ENCODE results near the gene SSMEM1. TPM values are rescaled to one million over a fixed set of nuclear protein-coding genes. Genes with fewer than 3 reads are reported as not detected.
"Not testable (repeated sequence)": the region's sequence is repeated elsewhere in the genome, so short reads cannot be mapped to it uniquely, and the experiment has no call there.

Gene SSMEM1
- total RNA-seq, 4 donors from 2014 or later, result not detected

DNA sequence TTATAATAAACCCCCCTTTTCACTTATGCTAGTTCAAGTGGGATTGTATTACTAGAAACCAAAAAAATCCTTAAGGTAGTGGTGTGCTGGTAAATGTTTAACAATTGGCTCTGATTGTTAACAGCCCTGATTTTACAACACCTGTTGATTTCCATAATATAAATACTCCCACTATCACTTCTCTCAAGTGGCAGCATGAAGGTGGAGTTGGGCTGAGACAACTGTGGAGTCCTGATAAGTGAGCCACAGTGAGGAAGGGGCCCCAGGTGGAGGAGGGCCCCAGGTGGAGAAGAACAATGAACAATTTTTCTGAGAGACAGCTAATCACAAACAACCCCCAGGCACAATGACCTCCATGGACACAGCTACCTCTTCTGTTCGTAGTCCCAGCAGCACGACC, 26.4 kb downstream of the SSMEM1 start:
- TF ChIP-seq POLR2A (IDR thresholded peaks at IDR 0.05), result no peak
- TF ChIP-seq, protein P1, sequence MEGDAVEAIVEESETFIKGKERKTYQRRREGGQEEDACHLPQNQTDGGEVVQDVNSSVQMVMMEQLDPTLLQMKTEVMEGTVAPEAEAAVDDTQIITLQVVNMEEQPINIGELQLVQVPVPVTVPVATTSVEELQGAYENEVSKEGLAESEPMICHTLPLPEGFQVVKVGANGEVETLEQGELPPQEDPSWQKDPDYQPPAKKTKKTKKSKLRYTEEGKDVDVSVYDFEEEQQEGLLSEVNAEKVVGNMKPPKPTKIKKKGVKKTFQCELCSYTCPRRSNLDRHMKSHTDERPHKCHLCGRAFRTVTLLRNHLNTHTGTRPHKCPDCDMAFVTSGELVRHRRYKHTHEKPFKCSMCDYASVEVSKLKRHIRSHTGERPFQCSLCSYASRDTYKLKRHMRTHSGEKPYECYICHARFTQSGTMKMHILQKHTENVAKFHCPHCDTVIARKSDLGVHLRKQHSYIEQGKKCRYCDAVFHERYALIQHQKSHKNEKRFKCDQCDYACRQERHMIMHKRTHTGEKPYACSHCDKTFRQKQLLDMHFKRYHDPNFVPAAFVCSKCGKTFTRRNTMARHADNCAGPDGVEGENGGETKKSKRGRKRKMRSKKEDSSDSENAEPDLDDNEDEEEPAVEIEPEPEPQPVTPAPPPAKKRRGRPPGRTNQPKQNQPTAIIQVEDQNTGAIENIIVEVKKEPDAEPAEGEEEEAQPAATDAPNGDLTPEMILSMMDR (IDR thresholded peaks at IDR 0.05), result no peak
- intact Hi-C loops (cut with DNase I), result no loop called here
- DNase-seq, result no peak
- WGBS, 2 donors, result 94 to 100% methylated on average over 2 of the region's 2 CpGs
- Histone ChIP-seq H3K27me3 (no peaks in the 10 kb centered on the region), H3K36me3 (no peaks in the 10 kb centered on the region), H3K27ac (no peak overlapping the region), H3K9me3 (no peaks in the 10 kb centered on the region), H3K4me1 (peaks cover 0 to 5% of the 10 kb centered on the region in 2 donors), H3K4me3 (replicated peaks in 1 of 3) (no peak overlapping the region)

DNA sequence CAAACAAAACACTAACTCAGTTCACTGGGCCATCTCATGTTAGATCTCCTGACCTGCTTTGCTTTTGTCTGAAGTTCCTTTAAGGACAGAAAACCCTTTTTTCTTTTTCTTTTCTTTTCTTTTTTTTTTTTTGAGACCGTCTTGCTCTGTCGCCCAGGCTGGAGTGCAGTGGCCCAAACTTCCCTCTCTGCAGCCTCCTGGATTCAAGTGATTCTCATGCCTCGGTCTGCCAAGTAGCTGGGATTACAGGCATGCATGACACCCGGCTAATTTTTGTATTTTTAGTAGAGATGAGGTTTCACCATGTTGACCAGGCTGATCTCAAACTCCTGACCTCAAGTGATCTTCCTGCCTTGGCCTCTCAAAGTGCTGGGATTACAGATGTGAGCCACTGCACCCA, 28.7 kb downstream of the SSMEM1 start:
- intact Hi-C loops (cut with DNase I), result not testable (repeated sequence)
- 20 to 22% methylated on average over 4 of the region's 4 CpGs for WGBS, 2 donors
- DNase-seq, result peak; percentile 59 to 60

DNA sequence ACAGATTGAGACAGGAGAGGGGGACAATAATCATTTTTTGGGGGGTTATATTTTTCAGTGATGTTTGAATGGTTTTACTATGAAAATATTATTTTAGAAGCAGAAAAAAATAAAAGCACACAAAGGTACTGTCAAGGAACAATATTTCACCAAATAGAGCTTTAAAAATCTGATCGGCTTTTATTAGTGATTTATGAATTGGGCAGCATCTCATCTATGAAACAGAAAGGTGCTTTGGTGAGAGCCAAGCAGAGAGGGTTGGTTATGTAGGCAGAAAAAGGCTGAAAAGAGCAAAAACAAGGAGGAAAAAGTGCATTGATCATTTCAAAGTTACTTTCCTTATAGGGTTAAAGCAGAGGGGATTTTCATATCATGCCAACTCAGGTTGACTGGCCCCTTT, 32.6 kb downstream of the SSMEM1 start:
- no peak for TF ChIP-seq POLR2A (IDR thresholded peaks at IDR 0.05)
- TF ChIP-seq, protein P1 (IDR thresholded peaks at IDR 0.05), result no peak
- 87 to 93% methylated on average over 1 of the region's 1 CpG for WGBS, 2 donors
- no peak overlapping the region for H3K27ac ChIP-seq
- peaks cover 0 to 5% of the 10 kb centered on the region in 2 donors for H3K4me1 ChIP-seq
- no peaks in the 10 kb centered on the region for H3K36me3 ChIP-seq
- no peak for DNase-seq
- H3K9me3 ChIP-seq, result no peaks in the 10 kb centered on the region
- intact Hi-C loops (cut with DNase I), result no loop called here
- no peaks in the 10 kb centered on the region for H3K27me3 ChIP-seq
- H3K4me3 ChIP-seq (replicated peaks in 1 of 3), result no peak overlapping the region

More for the DNA sequence above, 28.7 kb downstream of the SSMEM1 start:
- H3K4me1 ChIP-seq; H3K36me3 ChIP-seq; H3K4me3 ChIP-seq (replicated peaks in 1 of 3); H3K27me3 ChIP-seq; H3K9me3 ChIP-seq: not testable (repeated sequence)
- peak overlapping the region in 1 of 3 donors; percentile 7 for H3K27ac ChIP-seq

DNA sequence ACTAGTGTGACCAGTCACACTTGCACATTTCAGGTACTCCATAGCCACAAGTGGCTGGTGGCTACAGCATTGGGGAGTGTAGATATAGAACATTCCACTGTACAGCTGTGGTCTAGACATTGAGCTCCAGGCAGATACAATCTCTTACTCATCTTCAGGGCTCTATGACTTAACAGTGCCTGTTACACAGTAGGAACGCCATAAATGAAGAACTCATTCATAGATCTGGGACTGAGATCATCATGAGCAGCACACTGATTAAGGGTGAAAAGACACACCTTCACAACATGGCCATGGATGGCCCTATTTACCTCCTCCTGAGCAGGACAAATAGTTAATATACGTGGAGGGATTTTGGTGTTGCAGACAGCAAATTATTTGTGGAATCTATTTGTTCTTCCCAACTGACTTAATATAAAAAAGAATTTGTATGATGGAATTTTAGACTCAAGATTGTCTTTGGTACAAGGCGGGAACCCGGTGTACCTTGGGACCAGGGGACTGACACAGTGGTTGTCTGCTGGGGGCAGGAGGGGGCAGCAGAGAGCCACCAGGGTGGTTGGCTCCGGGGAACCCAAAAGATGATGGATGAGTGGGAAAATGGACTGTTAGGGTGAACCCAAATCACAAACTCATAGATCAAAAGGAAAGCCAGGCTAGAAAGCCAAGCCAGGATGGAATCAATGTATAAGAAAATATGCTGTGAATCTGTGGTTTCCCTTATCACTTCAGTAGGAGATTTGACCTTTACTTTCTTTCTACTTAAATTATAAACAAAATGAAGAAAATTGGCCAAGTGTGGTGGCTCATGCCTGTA, 34.7 kb downstream of the SSMEM1 start:
- intact Hi-C loops (cut with DNase I), result no loop called here
- DNase-seq, result peak; percentile 40 to 42
- TF ChIP-seq, protein P1 (IDR thresholded peaks at IDR 0.05), result peak in 5 of 6 experiments; percentile 45 to 65 (median 57)
- TF ChIP-seq POLR2A (IDR thresholded peaks at IDR 0.05), result no peak
- Histone ChIP-seq H3K4me3 (replicated peaks in 1 of 3) (no peak overlapping the region), H3K27ac (no peak overlapping the region), H3K4me1 (no peaks in the 10 kb centered on the region), H3K36me3 (no peaks in the 10 kb centered on the region), H3K9me3 (no peaks in the 10 kb centered on the region), H3K27me3 (no peaks in the 10 kb centered on the region)
- WGBS, 2 donors, result 38 to 44% methylated on average over 5 of the region's 5 CpGs

DNA sequence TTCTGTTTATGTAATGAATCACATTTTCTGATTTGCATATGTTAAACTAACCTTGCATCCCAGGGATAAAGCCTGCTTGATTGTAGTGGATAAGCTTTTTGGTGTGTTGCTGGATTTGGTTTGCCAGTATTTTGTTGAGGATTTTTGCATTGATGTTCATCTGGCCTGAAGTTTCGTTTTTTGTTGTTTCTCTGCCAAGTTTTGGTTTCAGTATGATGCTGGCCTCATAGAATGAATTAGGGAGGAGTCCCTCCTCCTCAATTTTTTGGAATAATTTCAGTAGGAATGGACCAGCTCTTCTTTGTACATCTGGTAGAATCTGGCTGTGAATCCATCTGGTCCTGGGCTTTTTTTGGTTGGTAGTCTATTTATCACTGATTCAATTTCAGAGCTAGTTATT, 35.8 kb downstream of the SSMEM1 start:
- H3K27me3 ChIP-seq; intact Hi-C loops (cut with DNase I); DNase-seq; H3K27ac ChIP-seq; H3K4me1 ChIP-seq; H3K36me3 ChIP-seq; H3K4me3 ChIP-seq (replicated peaks in 1 of 3); H3K9me3 ChIP-seq: not testable (repeated sequence)
- WGBS, 2 donors, result 37 to 58% methylated on average over 1 of the region's 1 CpG

DNA sequence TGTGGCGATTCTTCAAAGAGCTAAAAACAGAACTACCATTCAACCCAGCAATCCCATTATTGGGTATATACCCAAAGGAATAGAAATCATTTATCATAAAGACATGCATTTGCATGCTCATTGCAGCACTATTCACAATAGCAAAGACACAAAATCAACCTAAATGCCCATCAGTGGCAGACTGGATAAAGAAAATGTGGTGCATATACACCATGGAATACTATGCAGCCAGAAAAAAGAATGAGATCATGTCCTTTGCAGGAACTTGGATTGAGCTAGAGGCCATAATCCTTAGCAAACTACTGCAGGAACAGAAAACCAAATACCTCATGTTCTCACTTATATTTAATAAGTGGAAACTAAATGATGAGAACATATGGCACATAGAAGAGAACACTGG, 38.8 kb downstream of the SSMEM1 start:
- intact Hi-C loops (cut with DNase I); H3K4me1 ChIP-seq; H3K4me3 ChIP-seq (replicated peaks in 1 of 3); H3K27ac ChIP-seq; H3K36me3 ChIP-seq; DNase-seq; H3K9me3 ChIP-seq; H3K27me3 ChIP-seq: not testable (repeated sequence)
- WGBS, 2 donors, result 91 to 93% methylated on average over 1 of the region's 1 CpG

DNA sequence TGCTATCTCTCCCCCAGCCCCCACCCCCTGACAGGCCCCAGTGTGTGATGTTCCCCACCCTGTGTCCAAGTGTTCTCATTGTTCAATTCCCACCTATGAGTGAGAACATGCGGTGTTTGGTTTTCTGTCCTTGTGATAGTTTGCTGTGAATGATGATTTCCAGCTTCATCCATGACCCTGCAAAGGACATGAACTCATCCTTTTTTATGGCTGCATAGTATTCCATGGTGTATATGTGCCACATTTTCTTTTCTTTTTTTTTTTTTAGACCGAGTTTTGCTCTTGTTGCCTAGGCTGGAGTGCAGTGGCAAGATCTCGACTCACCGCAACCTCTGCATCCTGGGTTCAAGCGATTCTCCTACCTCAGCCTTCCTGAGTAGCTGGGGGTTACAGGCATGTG, 41.2 kb downstream of the SSMEM1 start:
- WGBS, 2 donors, result 95 to 96% methylated on average over 5 of the region's 5 CpGs
- H3K27ac ChIP-seq; H3K36me3 ChIP-seq; H3K27me3 ChIP-seq; DNase-seq; intact Hi-C loops (cut with DNase I); H3K9me3 ChIP-seq; H3K4me1 ChIP-seq; H3K4me3 ChIP-seq (replicated peaks in 1 of 3): not testable (repeated sequence)

DNA sequence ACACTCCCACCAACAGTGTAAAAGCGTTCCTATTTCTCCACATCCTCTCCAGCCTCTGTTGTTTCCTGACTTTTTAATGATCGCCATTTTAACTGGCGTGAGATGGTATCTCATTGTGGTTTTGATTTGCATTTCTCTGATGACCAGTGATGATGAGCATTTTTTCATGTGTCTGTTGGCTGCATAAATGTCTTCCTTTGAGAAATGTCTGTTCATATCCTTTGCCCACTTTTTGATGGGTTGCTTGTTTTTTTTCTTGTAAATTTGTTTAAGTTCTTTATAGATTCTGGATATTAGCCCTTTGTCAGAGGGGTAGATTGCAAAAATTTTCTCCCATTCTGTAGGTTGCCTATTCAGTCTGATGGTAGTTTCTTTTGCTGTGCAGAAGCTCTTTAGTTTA, 42.0 kb downstream of the SSMEM1 start:
- H3K4me1 ChIP-seq; H3K4me3 ChIP-seq (replicated peaks in 1 of 3); H3K27ac ChIP-seq; H3K36me3 ChIP-seq; DNase-seq; H3K9me3 ChIP-seq; H3K27me3 ChIP-seq; intact Hi-C loops (cut with DNase I): not testable (repeated sequence)
- 95 to 96% methylated on average over 3 of the region's 3 CpGs for WGBS, 2 donors

Data from thyroid gland (tissue), 4 donors.